Measurements from ENCODE around the gene TGM2. TPM values are rescaled to one million over a fixed set of nuclear protein-coding genes. Genes with fewer than 3 reads are reported as not detected.

Gene TGM2
- total RNA-seq, 4 donors from 2014 or later, result 31.4 to 216 (median 145) TPM

GRCh38 chr20:38126146-38126921 is 38.7 kb downstream of the TGM2 start:
- H3K27me3 ChIP-seq, result no peaks in the 10 kb centered on the region
- peaks cover 0 to 19% (median 0%) of the 10 kb centered on the region in 3 donors for H3K36me3 ChIP-seq
- H3K27ac ChIP-seq, result peak overlapping the region; percentile 18 to 77 (median 62)
- H3K4me1 ChIP-seq, result peaks cover 0 to 35% (median 0%) of the 10 kb centered on the region in 4 donors
- peak in 2 of 3 donors; percentile 43 to 45 for DNase-seq
- no peaks in the 10 kb centered on the region for H3K9me3 ChIP-seq
- TF ChIP-seq CTCF (IDR thresholded peaks at IDR 0.05), result no peak
- no peak for TF ChIP-seq POLR2A (IDR thresholded peaks at IDR 0.05)
- no peak overlapping the region for H3K4me3 ChIP-seq

GRCh38 chr20:38125157-38126056 is 39.7 kb downstream of the TGM2 start:
- H3K27me3 ChIP-seq, result no peaks in the 10 kb centered on the region
- H3K4me1 ChIP-seq, result peaks cover 0 to 35% (median 0%) of the 10 kb centered on the region in 4 donors
- TF ChIP-seq POLR2A (IDR thresholded peaks at IDR 0.05) (no peak), CTCF (IDR thresholded peaks at IDR 0.05) (no peak)
- peak in 2 of 3 donors; percentile 66 to 70 for DNase-seq
- H3K27ac ChIP-seq, result peak overlapping the region in 3 of 4 donors; percentile 18 to 77 (median 68)
- no peak overlapping the region for H3K4me3 ChIP-seq
- H3K9me3 ChIP-seq, result no peaks in the 10 kb centered on the region
- peaks cover 0 to 10% (median 0%) of the 10 kb centered on the region in 3 donors for H3K36me3 ChIP-seq

- TF ChIP-seq CTCF (IDR thresholded peaks at IDR 0.05), result no peak
- TF ChIP-seq POLR2A (IDR thresholded peaks at IDR 0.05), result no peak
- no peaks in the 10 kb centered on the region for H3K27me3 ChIP-seq
- no peak overlapping the region for H3K4me3 ChIP-seq
- peak overlapping the region; percentile 11 to 64 (median 38) for H3K27ac ChIP-seq
- H3K36me3 ChIP-seq, result no peaks in the 10 kb centered on the region
- H3K9me3 ChIP-seq, result no peaks in the 10 kb centered on the region
- peak; percentile 14 to 46 (median 44) for DNase-seq
- peaks cover 0 to 35% (median 0%) of the 10 kb centered on the region in 4 donors for H3K4me1 ChIP-seq
Observed at GRCh38 chr20:38123021-38123587, 42.0 kb downstream of the TGM2 start.

- Histone ChIP-seq H3K9me3 (no peaks in the 10 kb centered on the region), H3K36me3 (no peaks in the 10 kb centered on the region), H3K27me3 (no peaks in the 10 kb centered on the region), H3K27ac (no peak overlapping the region), H3K4me3 (no peak overlapping the region), H3K4me1 (peaks cover 0 to 26% (median 0%) of the 10 kb centered on the region in 4 donors)
- TF ChIP-seq CTCF (IDR thresholded peaks at IDR 0.05) (no peak), POLR2A (IDR thresholded peaks at IDR 0.05) (no peak)
- peak in 1 of 3 donors; percentile 1 for DNase-seq
Observed at GRCh38 chr20:38121741-38122140, 43.3 kb downstream of the TGM2 start.

GRCh38 chr20:38120625-38120988 is 44.5 kb downstream of the TGM2 start:
- peak in 1 of 3 donors; percentile 6 for DNase-seq
- Histone ChIP-seq H3K4me3 (no peak overlapping the region), H3K27ac (no peak overlapping the region), H3K36me3 (no peaks in the 10 kb centered on the region), H3K9me3 (no peaks in the 10 kb centered on the region), H3K4me1 (peaks cover 0 to 14% (median 0%) of the 10 kb centered on the region in 4 donors), H3K27me3 (no peaks in the 10 kb centered on the region)
- TF ChIP-seq POLR2A (IDR thresholded peaks at IDR 0.05), result no peak
- no peak for TF ChIP-seq CTCF (IDR thresholded peaks at IDR 0.05)
